Common myeloid progenitor, CD34-positive (primary cell): ENCODE measurements around the gene ALPP.
"Not testable (repeated sequence)": the region's sequence is repeated elsewhere in the genome, so short reads cannot be mapped to it uniquely, and the experiment has no call there.

Experiments used
- CTCF ChIA-PET: fragments of 350-600 bp; sonication (Branson Sonifier 250); formaldehyde crosslinking; loops from one replicate; lab custom pipeline; 2021; ENCODE audit warnings: antibody characterized with exemption; lab: Charles Lee
- POLR2A ChIA-PET: fragments of 350-600 bp; sonication (Branson Sonifier 250); formaldehyde crosslinking; loops from one replicate; lab custom pipeline; 2021; ENCODE audit warnings: antibody characterized with exemption; lab: Charles Lee
- DNase-seq, 3 donors: peaks; one replicate each; pipeline versions ENCODE4 v3.0.0 to v3.0.0-alpha.2; 2013
- H3K27ac ChIP-seq, 2 experiments: 1 replicate in 1 of 2; 2 replicates in 1 of 2; pipeline ENCODE4 v1.7.0; 2013; ENCODE audit warnings: inconsistent platforms in 2 of 2, low read length in 2 of 2, mild to moderate bottlenecking in 2 of 2, low read depth in 1 of 2, moderate library complexity in 1 of 2; ENCODE audit not compliant: severe bottlenecking in 2 of 2, insufficient read depth in 1 of 2, poor library complexity in 1 of 2
- H3K27me3 ChIP-seq, 5 experiments: replicated peaks in 2 of 5; 1 replicate in 3 of 5; 2 replicates in 2 of 5; pipeline versions ENCODE4 v1.6.1 to v1.7.0; 2013; ENCODE audit warnings: low read length in 4 of 5, mild to moderate bottlenecking in 2 of 5, moderate library complexity in 2 of 5, inconsistent platforms in 1 of 5; ENCODE audit not compliant: insufficient read depth in 5 of 5, control insufficient read depth in 4 of 5
- H3K36me3 ChIP-seq, 4 experiments: 1 replicate in 2 of 4; 2 replicates in 2 of 4; pipeline versions ENCODE4 v1.6.1 to v1.7.0; 2013; ENCODE audit warnings: low read length in 3 of 4, control low read depth in 1 of 4, mild to moderate bottlenecking in 1 of 4; ENCODE audit not compliant: control insufficient read depth in 4 of 4, insufficient read depth in 4 of 4
- H3K4me1 ChIP-seq, 4 experiments: 1 replicate in 3 of 4; 2 replicates in 1 of 4; pipeline versions ENCODE4 v1.6.1 to v1.7.1; 2013; ENCODE audit warnings: low read length in 3 of 4, mild to moderate bottlenecking in 3 of 4, control low read depth in 1 of 4, inconsistent platforms in 1 of 4, moderate library complexity in 1 of 4; ENCODE audit not compliant: control insufficient read depth in 4 of 4, insufficient read depth in 4 of 4; ENCODE audit errors: control extremely low read depth in 1 of 4
- H3K4me3 ChIP-seq, 7 experiments: 1 replicate in 4 of 7; 2 replicates in 3 of 7; pipeline versions ENCODE4 v1.5.1 to v1.7.0; 2013; ENCODE audit warnings: mild to moderate bottlenecking in 7 of 7, low read length in 6 of 7, moderate library complexity in 6 of 7, inconsistent platforms in 2 of 7, low read depth in 2 of 7, control low read depth in 1 of 7; ENCODE audit not compliant: insufficient read depth in 4 of 7, control insufficient read depth in 1 of 7; ENCODE audit errors: extremely low read depth in 1 of 7
- H3K9me3 ChIP-seq, 5 experiments: 1 replicate in 4 of 5; 2 replicates in 1 of 5; pipeline versions ENCODE4 v1.6.1 to v1.7.1; 2013; ENCODE audit warnings: low read length in 4 of 5, mild to moderate bottlenecking in 2 of 5, inconsistent platforms in 1 of 5, low read depth in 1 of 5, moderate library complexity in 1 of 5; ENCODE audit not compliant: control insufficient read depth in 4 of 5, insufficient read depth in 2 of 5; ENCODE audit errors: control extremely low read depth in 1 of 5
- WGBS: methylation state at CpG from one replicate; pipeline ENCODE4 v1.1.5; 2013; ENCODE audit not compliant: insufficient coverage; 5-methylcytosine and 5-hydroxymethylcytosine counted together

Gene ALPP

DNA sequence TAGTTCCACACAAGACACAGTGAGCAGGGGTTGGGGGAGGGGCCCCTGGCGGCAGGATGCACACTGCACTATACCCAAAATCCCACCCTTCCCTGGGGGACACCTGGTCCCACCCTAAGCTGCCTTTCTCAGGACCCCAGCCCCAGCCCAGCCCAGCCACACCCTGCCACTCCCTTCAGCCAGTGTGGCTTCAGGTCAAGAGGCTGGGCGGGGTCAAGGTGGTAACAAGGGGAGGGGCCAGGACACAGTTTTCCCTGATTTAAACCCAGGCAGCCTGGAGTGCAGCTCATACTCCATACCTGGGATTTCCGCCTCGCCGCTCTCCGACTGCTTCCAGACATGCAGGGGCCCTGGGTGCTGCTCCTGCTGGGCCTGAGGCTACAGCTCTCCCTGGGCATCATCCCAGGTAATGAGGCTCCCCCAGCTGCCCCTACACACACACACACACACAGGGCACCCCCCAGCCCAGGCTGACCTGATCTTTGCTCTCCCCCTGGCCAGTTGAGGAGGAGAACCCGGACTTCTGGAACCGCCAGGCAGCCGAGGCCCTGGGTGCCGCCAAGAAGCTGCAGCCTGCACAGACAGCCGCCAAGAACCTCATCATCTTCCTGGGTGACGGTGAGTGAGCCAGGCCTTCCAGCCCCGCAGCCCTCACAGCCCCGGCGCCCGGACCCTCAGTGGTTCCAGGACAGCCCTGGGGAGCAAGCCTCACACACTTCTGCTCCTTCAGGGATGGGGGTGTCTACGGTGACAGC is 28.2 kb downstream of the ALPP start, which contains the start of gene ALPG:
Gene ALPG, plus strand, starts transcription at position 289 of the 755 bp plus-strand sequence. Its CDS starts 51 bp downstream, at position 340.
- no peaks in the 10 kb centered on the region for H3K36me3 ChIP-seq
- no peaks in the 10 kb centered on the region for H3K27me3 ChIP-seq
- H3K9me3 ChIP-seq, result no peaks in the 10 kb centered on the region
- no peak for DNase-seq
- WGBS, result 98% methylated on average over 13 of the region's 17 CpGs
- H3K4me3 ChIP-seq, result no peak within 1 kb of the TSS
- CTCF ChIA-PET, result interaction anchor here (1.2 to 1.3 kb wide), 2 partner anchors 20 to 38 kb away, joined by 3 read pairs; no protein-coding TSS in a partner anchor
- POLR2A ChIA-PET, result no interaction called here
- H3K27ac ChIP-seq, result no peak within 1 kb of the TSS
- H3K4me1 ChIP-seq, result no peaks in the 10 kb centered on the region

DNA sequence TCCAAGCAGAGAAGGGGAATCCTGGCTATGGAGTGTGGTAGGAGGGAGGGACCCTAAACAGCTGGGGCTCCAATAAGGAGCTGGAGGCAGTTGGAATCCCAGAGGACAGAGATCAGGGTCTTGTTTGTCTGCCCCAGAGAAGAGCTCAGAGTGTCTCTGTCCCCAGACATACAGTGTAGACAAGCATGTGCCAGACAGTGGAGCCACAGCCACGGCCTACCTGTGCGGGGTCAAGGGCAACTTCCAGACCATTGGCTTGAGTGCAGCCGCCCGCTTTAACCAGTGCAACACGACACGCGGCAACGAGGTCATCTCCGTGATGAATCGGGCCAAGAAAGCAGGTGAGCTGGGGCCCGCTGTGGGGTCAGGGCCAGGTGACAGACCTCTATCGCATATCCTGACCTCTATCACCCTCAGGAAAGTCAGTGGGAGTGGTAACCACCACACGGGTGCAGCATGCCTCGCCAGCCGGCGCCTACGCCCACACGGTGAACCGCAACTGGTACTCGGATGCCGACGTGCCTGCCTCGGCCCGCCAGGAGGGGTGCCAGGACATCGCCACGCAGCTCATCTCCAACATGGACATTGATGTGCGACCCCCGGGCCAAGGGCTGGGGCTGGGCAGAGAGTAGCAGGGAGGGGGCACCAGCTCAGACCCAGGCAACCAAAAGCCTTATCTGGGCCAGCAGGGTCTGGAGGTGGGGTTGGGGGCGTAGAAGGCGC is 29.0 kb downstream of the ALPP start:
- CTCF ChIA-PET, result interaction anchor here (0.9 kb wide), 1 partner anchor 14 kb away, joined by 3 read pairs; no protein-coding TSS in a partner anchor
- DNase-seq, H3K4me1 ChIP-seq, H3K27me3 ChIP-seq, H3K36me3 ChIP-seq, POLR2A ChIA-PET, H3K27ac ChIP-seq, H3K4me3 ChIP-seq, H3K9me3 ChIP-seq: not testable (repeated sequence)
- 98% methylated on average over 17 of the region's 30 CpGs for whole genome bisulfite sequencing

DNA sequence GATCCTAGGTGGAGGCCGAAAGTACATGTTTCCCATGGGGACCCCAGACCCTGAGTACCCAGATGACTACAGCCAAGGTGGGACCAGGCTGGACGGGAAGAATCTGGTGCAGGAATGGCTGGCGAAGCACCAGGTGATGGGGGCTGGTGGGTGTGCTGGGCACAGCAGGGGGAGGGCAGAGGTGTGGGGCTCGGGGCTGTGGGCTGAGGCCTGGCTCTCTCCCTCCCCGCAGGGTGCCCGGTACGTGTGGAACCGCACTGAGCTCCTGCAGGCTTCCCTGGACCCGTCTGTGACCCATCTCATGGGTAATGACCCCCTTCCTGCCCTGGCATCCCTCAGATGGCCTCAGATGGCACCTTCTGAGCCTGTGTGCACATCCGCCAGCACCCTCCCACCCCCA is 29.7 kb downstream of the ALPP start:
- WGBS, result 97% methylated on average over 9 of the region's 10 CpGs
- CTCF ChIA-PET, result interaction anchor here (0.9 kb wide), 1 partner anchor 13 kb away, joined by 3 read pairs; no protein-coding TSS in a partner anchor

DNA sequence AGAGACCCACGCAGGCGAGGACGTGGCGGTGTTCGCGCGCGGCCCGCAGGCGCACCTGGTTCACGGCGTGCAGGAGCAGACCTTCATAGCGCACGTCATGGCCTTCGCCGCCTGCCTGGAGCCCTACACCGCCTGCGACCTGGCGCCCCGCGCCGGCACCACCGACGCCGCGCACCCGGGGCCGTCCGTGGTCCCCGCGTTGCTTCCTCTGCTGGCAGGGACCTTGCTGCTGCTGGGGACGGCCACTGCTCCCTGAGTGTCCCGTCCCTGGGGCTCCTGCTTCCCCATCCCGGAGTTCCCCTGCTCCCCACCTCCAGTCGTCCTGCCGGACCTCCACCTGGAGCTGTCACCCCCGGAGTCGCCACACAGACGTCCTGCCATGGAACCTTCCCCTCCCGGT is 31.1 kb downstream of the ALPP start:
- H3K9me3 ChIP-seq, H3K27ac ChIP-seq, H3K36me3 ChIP-seq, H3K27me3 ChIP-seq, CTCF ChIA-PET, DNase-seq, POLR2A ChIA-PET, H3K4me3 ChIP-seq: not testable (repeated sequence)
- WGBS, result 93% methylated on average over 24 of the region's 40 CpGs
- H3K4me1 ChIP-seq, result peaks cover 6 to 19% (median 10%) of the 10 kb centered on the region in 4 experiments

More for the DNA sequence above, 29.7 kb downstream of the ALPP start:
- H3K4me1 ChIP-seq, result peaks cover 4 to 14% (median 7%) of the 10 kb centered on the region in 4 experiments
- H3K27ac ChIP-seq, H3K36me3 ChIP-seq, DNase-seq, H3K9me3 ChIP-seq, H3K4me3 ChIP-seq, H3K27me3 ChIP-seq, POLR2A ChIA-PET: not testable (repeated sequence)

DNA sequence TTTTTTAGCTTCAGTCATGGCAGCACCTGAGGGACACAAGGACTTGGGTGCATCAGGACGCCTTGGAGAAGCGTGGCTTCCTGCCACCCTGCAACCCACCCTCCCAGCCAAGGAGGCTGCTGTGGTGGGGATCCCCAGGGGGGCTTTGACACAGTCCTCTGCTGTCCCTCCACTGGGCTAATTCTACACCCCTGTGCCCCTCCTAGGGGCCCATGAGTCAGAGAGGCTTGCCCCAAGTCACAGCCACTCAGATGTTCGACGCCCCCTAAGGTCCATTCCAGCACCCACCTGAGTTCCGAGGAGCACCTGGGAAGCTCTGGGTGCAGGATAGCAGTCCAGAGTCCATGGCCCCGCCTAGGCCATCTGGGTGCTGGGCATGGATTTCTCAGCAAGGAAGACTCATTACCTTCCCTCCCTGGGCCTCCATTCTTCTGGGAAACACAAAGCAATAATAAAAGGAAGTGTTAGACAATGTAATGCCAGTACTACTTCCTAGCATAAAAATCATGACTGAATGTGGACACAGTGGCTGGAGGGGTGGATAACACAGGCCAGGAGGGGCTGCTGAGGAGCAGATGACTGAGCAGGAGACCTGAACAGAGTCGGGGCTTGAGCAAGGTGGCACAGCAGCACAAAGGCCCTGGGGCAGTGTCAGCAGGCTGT is 31.8 kb downstream of the ALPP start:
- 92% methylated on average over 6 of the region's 7 CpGs for WGBS
- POLR2A ChIA-PET, result no interaction called here
- peaks cover 6 to 19% (median 10%) of the 10 kb centered on the region in 4 experiments for H3K4me1 ChIP-seq
- CTCF ChIA-PET, result no interaction called here
- H3K27ac ChIP-seq, result no peak overlapping the region
- H3K9me3 ChIP-seq, result no peaks in the 10 kb centered on the region
- no peaks in the 10 kb centered on the region for H3K36me3 ChIP-seq
- H3K4me3 ChIP-seq, result no peak overlapping the region
- H3K27me3 ChIP-seq, result peaks cover 0 to 3% (median 0%) of the 10 kb centered on the region in 5 experiments
- DNase-seq, result no peak

- Histone ChIP-seq H3K36me3 (no peaks in the 10 kb centered on the region), H3K27me3 (peaks cover 0 to 5% (median 0%) of the 10 kb centered on the region in 5 experiments), H3K4me3 (no peak overlapping the region), H3K9me3 (no peaks in the 10 kb centered on the region), H3K27ac (no peak overlapping the region), H3K4me1 (peaks cover 6 to 19% (median 10%) of the 10 kb centered on the region in 4 experiments)
- WGBS, result 95% methylated on average over 3 of the region's 6 CpGs
- ChIA-PET CTCF (interaction anchor here (1.0 to 2.3 kb wide), 5 partner anchors 11 to 46 kb away, joined by 3 to 7 read pairs (median 5); no protein-coding TSS in a partner anchor), POLR2A (no interaction called here)
- no peak for DNase-seq
Observed at GRCh38 chr2:232411901-232412629, 33.5 kb downstream of the ALPP start.
